Fibroblast of pulmonary artery (primary cell): ENCODE data around the gene OR6X1.

Source experiments
- DNase-seq: peaks from one replicate; pipeline ENCODE4 v3.0.0-alpha.2; 2010; ENCODE audit warnings: low read depth
- H3K4me3 ChIP-seq: replicated peaks from 2 replicates; pipeline ENCODE4 v1.5.1; 2011; ENCODE audit warnings: low read depth, mild to moderate bottlenecking, control low read depth, low read length, moderate library complexity
- CTCF ChIP-seq: IDR thresholded peaks from 2 replicates; pipeline ENCODE4 v1.5.1; 2011; ENCODE audit warnings: mild to moderate bottlenecking, control low read depth, low read length, inconsistent platforms; ENCODE audit errors: missing control alignments

Gene OR6X1

GRCh38 chr11:123742031-123742723, 12.1 kb downstream of the OR6X1 start:
- TF ChIP-seq CTCF, result no peak
- peak; percentile 10 for DNase-seq
- peak overlapping the region; percentile 94 for H3K4me3 ChIP-seq

DNA sequence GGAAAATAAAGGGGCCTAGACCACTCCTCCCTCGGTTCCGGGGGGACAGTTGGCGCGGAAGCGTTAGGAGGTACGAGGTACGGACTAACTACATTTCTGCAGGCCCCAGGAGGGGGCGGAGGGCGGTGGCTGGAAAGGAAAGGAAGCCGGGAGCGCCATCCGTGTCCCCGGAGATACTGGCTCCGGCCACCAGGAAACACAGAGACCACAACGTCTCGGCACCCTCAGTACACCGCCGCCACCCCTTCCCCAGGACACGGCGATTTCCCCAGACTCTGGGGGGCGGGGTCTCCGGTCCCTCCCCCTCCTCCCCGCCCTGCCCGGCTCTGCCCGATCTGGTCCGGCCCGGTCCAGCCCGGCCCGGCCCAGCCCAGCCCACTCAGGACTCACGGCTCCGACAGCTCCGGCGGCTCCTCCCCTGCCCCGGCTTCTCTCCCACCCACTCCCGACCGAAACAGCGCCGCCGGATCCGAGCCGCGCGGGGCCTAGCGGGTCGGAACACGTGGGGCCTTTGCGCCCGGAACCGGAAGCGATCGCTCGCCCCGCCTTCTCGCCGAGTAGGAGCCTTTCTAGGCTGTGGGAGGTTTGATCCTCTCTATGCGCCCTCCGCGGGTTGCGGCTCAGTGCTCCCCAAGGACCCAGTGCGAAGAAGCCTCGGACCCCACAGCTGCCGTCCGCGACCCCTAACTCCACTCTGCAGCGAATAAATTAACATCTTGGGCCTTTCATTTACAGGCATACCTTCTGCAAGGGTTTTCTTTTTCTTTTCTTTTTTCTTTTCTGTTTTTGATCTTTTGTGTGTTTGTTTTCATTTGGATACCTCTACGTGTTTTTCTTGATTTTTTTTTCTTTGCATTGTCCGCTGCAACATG, 12.9 kb downstream of the OR6X1 start, which contains the start of gene ZNF202:
Gene ZNF202, minus strand, starts transcription at position 502 of the 872 bp plus-strand sequence. CDS start 10,772 bp downstream, outside the sequence.
- DNase-seq, result peak; percentile 93
- H3K4me3 ChIP-seq, result peak within 1 kb of the TSS; percentile 94
- no peak for TF ChIP-seq CTCF

DNA sequence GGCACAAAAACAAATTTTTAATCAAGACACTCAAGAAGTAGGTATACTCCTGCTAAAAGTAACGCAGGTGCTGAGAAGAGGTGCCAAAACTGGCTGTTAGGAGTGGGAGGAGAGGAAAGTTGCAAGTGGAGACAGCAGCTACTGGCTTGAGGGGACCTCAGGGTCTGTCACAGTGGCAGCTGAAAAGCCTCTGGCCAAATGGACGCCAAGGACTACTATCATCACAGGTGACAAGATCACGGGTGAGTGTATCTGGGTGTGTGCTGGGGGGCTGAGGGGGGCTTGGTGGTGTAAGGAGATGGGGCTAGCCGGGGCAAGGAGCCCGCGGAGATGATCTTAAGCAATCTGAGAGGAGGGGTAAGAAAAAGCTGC, 13.5 kb downstream of the OR6X1 start:
- peak overlapping the region; percentile 94 for H3K4me3 ChIP-seq
- no peak for TF ChIP-seq CTCF
- peak; percentile 12 for DNase-seq

DNA sequence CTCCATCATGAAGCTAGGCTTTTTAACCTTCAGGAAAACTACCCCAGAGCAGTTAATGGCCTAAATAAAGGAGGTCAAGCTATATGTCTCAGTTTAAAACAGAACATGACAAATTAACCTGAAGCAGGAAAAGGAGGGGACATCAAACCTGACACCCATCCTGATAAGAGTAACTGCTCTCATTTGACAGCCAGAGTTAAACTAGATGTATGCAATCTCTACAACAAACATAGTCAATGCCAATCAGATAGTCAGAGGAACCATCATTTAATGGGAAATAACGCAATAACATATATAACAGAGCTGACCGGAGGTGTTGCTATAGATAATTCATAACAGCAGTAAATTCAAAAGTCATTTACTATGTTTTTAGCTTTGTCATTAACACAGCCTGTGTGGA, 15.9 kb downstream of the OR6X1 start:
- TF ChIP-seq CTCF, result no peak
- no peak overlapping the region for H3K4me3 ChIP-seq
- DNase-seq, result no peak

GRCh38 chr11:123736769-123737168, 17.5 kb downstream of the OR6X1 start:
- H3K4me3 ChIP-seq, result no peak overlapping the region
- no peak for DNase-seq
- no peak for TF ChIP-seq CTCF

DNA sequence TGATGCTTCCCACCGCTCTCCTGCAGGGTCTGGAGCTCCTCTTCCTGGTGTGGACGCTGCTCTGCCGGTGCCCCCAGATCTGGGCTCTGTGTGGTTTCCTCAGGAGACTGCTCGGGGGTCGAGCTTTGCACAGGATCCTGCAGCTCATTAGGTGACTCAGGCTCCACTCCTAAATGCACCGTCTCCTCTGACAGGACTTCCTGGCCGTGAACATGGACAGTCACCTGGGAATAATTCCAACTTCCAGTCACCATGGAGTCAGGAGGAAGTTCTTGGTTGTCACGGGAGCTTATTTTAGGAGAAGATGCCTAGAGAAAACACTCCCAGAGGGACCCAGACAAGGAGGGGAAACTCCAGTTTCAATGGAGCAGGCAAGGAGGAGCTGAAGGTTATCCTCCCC, 24.7 kb downstream of the OR6X1 start:
- DNase-seq, result no peak
- TF ChIP-seq CTCF, result no peak
- no peak overlapping the region for H3K4me3 ChIP-seq
